Progenitor cell of endocrine pancreas (in vitro differentiated cells): ENCODE measurements around the gene UPF2. TPM values are rescaled to one million over a fixed set of nuclear protein-coding genes. Genes with fewer than 3 reads are reported as not detected.

Experiments used
- DNase-seq: peaks from one replicate; pipeline ENCODE4 v3.0.0; 2021; ENCODE audit warnings: low spot score; ENCODE audit not compliant: unreplicated experiment
- H3K27ac Mint-ChIP-seq: 2 replicates; pipeline ENCODE4 v1.8.0; 2021; ENCODE audit warnings: mild to moderate bottlenecking, moderate library complexity, mixed read lengths
- H3K27me3 Mint-ChIP-seq: 2 replicates; pipeline ENCODE4 v1.8.0; 2021; ENCODE audit warnings: mixed read lengths
- H3K36me3 Mint-ChIP-seq: 2 replicates; pipeline ENCODE4 v1.8.0; 2022; ENCODE audit warnings: mixed read lengths; ENCODE audit not compliant: insufficient read depth
- H3K4me1 Mint-ChIP-seq: 2 replicates; pipeline ENCODE4 v1.8.0; 2021; ENCODE audit warnings: low read depth, mixed read lengths
- H3K4me3 Mint-ChIP-seq: 2 replicates; pipeline ENCODE4 v1.8.0; 2021; ENCODE audit warnings: low read depth, mild to moderate bottlenecking, moderate library complexity, mixed read lengths
- H3K9me3 Mint-ChIP-seq: 2 replicates; pipeline ENCODE4 v1.8.0; 2021; ENCODE audit warnings: low read depth, mixed read lengths
- CTCF ChIP-seq: fragments of 200-600 bp; sonication (generic); IDR thresholded peaks from one replicate; pipeline ENCODE4 v1.5.0; 2021; ENCODE audit warnings: antibody characterized with exemption, mild to moderate bottlenecking; ENCODE audit not compliant: unreplicated experiment
- total RNA-seq: library from RNA; stranded (reverse); gene quantifications from 2 replicates; pipeline ENCODE4 v1.2.1, GENCODE V29; 2021

Gene UPF2
- total RNA-seq, 1 donor from 2014 or later = 31.0 TPM

DNA sequence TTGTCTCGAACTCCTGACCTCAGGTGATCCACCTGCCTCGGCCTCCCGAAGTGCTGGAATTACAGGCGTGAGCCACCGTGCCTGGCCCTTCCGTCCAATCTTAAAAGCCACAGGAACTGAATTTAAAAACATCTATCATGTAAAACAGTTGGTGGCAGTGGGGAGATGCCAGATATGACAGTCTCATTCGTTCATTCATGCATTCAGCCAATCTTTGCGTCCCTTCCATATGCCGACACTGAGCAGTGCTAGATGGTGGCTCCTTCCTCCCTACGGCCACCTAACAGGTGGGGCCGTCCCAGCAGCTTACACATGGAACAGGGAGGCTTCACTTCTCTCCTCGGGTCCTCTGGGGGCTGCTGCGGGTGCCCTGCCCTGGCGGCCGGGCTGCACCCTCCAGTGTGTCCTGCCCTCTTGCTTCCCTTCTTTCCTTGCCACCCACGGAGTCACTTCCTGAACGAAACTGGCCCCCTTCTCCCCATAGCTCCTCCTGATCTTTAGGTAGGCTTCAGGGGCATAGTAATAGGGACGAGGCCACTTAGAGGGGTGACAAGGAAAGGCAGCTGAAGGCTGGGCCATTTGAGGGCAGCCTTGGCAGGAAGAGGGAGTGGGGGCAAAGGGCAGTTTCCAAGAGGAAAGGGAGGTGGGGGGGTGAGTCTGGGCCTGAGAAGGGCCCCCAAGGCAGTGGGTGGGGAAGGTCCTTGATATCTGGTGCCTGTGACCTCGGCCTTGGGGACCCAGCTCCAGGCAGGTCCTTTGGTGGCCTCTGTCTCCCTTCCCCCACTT lies 165.6 kb downstream of the UPF2 start:
- Mint-ChIP-seq H3K27me3 (no peaks in the 10 kb centered on the region), H3K36me3 (no peaks in the 10 kb centered on the region), H3K27ac (peak overlapping the region; percentile 99), H3K4me1 (peaks cover 33% of the 10 kb centered on the region), H3K9me3 (no peaks in the 10 kb centered on the region), H3K4me3 (no peak overlapping the region)
- no peak for TF ChIP-seq CTCF
- no peak for DNase-seq

GRCh38 chr10:11876324-11876723 lies 166.3 kb downstream of the UPF2 start:
- H3K4me3 Mint-ChIP-seq = no peak overlapping the region
- H3K36me3 Mint-ChIP-seq = peaks cover 1% of the 10 kb centered on the region
- no peaks in the 10 kb centered on the region for H3K27me3 Mint-ChIP-seq
- no peaks in the 10 kb centered on the region for H3K9me3 Mint-ChIP-seq
- peaks cover 31% of the 10 kb centered on the region for H3K4me1 Mint-ChIP-seq
- DNase-seq = no peak
- no peak for TF ChIP-seq CTCF
- peak overlapping the region; percentile 99 for H3K27ac Mint-ChIP-seq

- H3K4me3 Mint-ChIP-seq = peak overlapping the region; percentile 49
- TF ChIP-seq CTCF = no peak
- peaks cover 5% of the 10 kb centered on the region for H3K36me3 Mint-ChIP-seq
- peak; percentile 45 for DNase-seq
- no peaks in the 10 kb centered on the region for H3K27me3 Mint-ChIP-seq
- peak overlapping the region; percentile 99 for H3K27ac Mint-ChIP-seq
- H3K9me3 Mint-ChIP-seq = no peaks in the 10 kb centered on the region
- peaks cover 31% of the 10 kb centered on the region for H3K4me1 Mint-ChIP-seq
Observed at GRCh38 chr10:11875494-11876281, 166.9 kb downstream of the UPF2 start.

GRCh38 chr10:11874568-11875493 lies 167.8 kb downstream of the UPF2 start:
- no peaks in the 10 kb centered on the region for H3K9me3 Mint-ChIP-seq
- H3K27me3 Mint-ChIP-seq = no peaks in the 10 kb centered on the region
- H3K4me3 Mint-ChIP-seq = peak overlapping the region; percentile 49
- peaks cover 31% of the 10 kb centered on the region for H3K4me1 Mint-ChIP-seq
- peak; percentile 54 for DNase-seq
- H3K36me3 Mint-ChIP-seq = peaks cover 5% of the 10 kb centered on the region
- TF ChIP-seq CTCF = no peak
- peak overlapping the region; percentile 99 for H3K27ac Mint-ChIP-seq

GRCh38 chr10:11871466-11871865 lies 171.1 kb downstream of the UPF2 start:
- Mint-ChIP-seq H3K27ac (no peak overlapping the region), H3K27me3 (no peaks in the 10 kb centered on the region), H3K4me3 (no peak overlapping the region), H3K9me3 (no peaks in the 10 kb centered on the region), H3K36me3 (peaks cover 19% of the 10 kb centered on the region), H3K4me1 (peaks cover 27% of the 10 kb centered on the region)
- TF ChIP-seq CTCF = no peak
- DNase-seq = no peak
